ENCODE measurements around the gene PLA2G4E.

DNA sequence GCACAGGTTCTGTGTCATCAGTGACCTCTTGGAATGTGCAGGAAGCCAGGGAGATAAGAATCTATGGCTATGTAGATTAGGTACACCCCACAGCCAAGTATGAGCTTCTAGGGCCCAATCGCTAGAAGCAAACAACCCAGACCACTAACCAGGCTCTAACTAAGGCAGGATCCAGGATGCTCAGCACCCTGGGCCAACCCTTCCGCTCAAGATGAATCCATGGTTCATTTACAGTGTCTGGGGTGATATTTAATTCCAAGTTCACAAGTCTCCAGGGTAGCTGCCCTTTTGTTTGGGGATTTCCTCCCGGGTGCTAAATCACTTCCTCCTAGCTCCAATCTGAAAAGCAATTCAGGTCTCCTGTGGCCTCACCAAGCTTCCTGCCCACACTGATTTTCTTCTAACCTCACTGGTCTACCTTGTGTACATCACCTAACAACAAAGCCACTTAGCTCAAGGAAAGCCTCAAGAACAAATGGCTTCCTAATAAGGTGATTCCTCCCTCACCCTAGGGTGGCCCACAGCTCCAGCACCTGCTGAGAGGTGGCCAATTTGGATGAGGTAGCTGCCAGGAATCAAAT lies 50.9 kb downstream of the PLA2G4E start:
- TF ChIP-seq POLR2A (IDR thresholded peaks at IDR 0.05; ENCODE audit: low read depth, low read length), result no peak
- TF ChIP-seq POLR2AphosphoS5 (IDR thresholded peaks at IDR 0.05; ENCODE audit: low read depth, low read length), result no peak; the same call in 1 of the 2 replicates
- no peak; the same call in 1 of the 2 replicates for TF ChIP-seq TAF1 (IDR thresholded peaks at IDR 0.05; ENCODE audit: low read depth, low read length)
- TF ChIP-seq POU2F2 (IDR thresholded peaks at IDR 0.05; ENCODE audit: low read depth, low read length), result no peak
